HS-27A (cell line): Measurements from ENCODE around the gene CEP170B.
"Not testable (repeated sequence)": the region's sequence is repeated elsewhere in the genome, so short reads cannot be mapped to it uniquely, and the experiment has no call there.

Experiments used
- DNase-seq: peaks from one replicate; pipeline ENCODE4 v3.0.0-alpha.2; 2012; ENCODE audit warnings: low read depth, missing footprints

CEP170B gene

DNA sequence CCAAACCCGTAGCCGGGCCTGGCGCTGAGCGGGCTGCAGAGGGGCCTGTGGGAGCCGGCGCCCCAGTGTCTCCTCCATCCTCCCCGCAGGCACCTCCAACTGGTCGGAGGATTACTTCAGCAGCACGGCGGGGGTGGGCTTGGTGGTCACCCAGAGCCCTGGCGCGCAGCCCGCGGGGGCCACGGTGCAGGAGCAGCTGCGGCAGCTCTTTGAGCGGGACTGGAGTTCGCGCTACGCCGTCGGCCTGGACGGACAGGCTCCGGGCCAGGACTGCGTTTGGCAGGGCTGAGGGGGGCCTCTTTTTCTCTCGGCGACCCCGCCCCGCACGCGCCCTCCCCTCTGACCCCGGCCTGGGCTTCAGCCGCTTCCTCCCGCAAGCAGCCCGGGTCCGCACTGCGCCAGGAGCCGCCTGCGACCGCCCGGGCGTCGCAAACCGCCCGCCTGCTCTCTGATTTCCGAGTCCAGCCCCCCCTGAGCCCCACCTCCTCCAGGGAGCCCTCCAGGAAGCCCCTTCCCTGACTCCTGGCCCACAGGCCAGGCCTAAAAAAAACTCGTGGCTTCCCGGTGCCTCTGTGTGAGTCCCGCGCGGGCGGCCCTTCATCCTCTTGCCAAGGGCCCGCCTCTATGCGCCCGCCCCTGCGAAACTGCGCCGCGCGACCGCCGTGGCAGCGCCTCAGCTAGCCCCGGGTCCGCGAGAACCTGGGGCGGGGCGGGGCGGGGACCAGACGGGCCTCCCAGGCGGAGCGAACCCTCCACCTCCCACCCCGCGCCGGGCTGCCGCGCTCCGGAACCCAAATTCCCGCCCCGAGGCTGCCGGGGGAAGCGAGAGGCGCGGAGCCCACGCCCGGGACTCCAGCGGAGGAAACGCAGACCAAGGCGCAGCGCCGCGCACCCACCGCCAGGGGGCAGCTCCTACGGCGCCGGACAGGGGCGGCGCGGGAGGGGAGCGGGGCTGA is 67.9 kb downstream of the CEP170B start:
- DNase-seq = peak; percentile 50

GRCh38 chr14:104933746-104934733 is 69.0 kb downstream of the CEP170B start:
- no peak for DNase-seq

- no peak for DNase-seq
Measured at GRCh38 chr14:104935026-104935650, 70.1 kb downstream of the CEP170B start.

- DNase-seq = no peak
Measured at GRCh38 chr14:104935955-104936354, 70.9 kb downstream of the CEP170B start.

- DNase-seq = no peak
Measured at GRCh38 chr14:104936361-104937155, 71.5 kb downstream of the CEP170B start.

- DNase-seq = no peak
Measured at GRCh38 chr14:104937161-104937560, 72.1 kb downstream of the CEP170B start.

GRCh38 chr14:104937694-104938365 is 72.8 kb downstream of the CEP170B start:
- DNase-seq = no peak

DNA sequence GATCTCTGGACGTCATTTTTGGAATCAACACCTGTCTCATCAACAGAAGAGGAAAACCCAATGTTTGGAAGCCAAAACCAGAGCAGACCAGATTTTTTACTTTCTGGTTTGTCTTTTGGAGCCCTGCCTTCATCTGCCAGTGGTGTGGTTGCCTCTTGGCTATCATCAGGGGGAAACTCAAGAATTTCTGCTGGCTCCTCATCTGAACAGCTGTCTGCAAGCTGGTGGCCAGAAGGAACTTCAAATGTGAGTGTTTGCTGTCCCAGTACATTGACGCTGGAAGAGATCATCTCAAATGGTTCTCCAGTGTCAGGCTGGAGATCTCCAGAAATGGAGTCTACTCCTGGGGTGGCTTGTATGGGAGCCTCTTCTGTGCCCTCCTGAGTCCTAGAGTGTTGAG is 73.4 kb downstream of the CEP170B start:
- DNase-seq = no peak

- no peak for DNase-seq
Measured at GRCh38 chr14:104938960-104939359, 73.9 kb downstream of the CEP170B start.

DNA sequence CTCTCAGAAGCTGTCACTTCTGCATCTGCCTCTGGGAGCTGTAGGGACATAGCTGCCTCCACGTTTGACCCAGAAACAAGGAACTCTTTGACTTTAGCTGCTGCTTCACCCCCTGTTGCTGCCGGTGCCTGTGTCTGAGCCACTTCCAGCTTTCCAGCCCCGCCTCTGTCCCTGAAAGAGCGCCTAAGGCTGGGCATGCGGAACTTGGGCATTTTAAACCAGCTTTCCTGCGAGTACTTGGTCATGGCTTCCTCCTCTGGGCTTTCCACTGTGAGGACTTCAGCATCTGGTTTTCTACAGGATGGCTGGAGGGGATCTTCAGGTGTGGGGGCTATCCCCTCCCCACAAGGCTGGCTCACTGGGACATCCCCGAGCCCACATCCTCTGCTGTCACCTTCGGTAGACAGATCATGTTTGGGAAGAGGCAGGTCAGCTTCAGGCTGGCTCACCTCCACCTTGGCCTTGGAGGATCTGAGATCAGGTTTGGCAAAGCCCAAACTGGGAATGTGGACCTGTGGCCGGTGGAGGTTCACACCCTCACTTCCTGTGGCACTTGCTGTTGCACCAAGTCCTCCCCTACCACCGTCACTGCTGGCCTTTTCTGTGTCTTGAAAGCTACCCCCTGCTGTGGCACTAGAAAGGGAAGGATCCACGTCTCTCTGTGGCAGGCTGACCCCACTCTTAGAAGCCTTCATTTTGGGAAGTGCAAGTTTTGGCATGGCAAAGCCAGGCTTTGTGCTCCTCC is 74.8 kb downstream of the CEP170B start:
- DNase-seq = no peak

DNA sequence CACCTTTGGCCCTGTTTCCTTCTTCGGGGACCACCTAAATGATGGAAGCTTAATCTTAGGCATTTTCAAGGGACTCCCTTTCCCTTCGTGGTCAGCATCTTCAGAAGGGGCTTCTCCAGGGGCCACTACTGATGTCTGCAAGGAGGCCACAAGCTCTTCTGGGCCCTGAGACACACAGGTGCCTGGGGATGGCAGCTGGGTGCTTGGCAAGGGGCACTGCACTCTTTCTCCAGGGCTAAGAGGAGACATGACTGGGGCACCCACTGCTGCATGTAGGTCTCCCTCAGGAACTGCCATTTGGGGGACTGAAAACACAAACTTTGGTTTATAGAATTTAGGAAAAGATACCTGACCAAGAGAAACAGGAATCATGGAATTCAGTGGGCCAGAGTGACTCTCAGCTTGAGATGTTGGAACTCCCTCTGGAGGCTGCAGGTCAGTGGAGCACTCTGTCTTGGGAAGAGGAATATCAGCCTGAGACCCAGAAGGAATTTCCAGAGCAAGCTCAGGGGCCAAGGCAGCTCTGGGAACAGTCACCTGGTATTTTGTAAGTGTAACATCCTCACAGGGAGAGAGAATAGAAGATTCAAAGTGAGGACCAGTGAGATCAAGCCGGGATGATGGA is 75.6 kb downstream of the CEP170B start:
- no peak for DNase-seq

DNA sequence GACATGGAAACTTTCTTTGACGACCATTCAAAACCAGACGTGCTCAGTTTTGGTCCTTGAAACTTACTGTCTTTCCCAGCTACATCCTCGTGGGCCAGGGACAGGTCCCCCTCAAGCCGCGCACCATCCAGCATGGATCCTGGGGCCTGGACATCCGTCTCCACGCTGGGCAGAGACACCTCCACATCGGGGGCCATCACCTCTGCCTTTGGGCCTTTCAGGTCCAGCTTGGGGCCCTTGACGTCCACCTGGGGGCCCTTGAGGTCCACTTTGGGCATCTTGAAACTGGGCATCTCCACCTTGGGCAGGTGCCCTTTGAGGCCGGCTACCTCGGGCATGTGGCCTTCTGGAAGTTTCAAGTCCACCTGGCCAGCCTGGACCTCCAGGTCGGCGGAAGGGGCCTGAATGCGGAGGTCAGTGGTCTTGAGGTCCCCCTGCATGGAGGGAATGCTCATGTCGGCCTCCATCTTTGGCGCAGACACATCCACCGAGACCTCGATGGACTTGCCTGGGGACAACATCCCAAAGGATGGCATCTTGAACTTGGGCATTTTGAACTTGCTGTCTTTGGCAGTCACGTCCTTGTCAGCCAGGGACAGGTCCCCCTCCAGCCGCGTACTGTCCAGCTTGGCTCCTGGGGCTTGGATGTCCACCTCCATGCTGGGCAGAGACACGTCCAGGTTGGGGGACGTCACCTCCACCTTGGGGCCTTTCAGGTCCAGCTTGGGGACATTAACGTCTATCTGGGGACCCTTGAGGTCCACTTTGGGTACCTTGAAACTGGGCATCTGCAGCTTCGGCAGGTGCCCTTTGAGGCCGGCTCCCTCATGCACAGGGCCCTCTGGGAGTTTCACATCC is 76.7 kb downstream of the CEP170B start:
- DNase-seq = no peak

DNA sequence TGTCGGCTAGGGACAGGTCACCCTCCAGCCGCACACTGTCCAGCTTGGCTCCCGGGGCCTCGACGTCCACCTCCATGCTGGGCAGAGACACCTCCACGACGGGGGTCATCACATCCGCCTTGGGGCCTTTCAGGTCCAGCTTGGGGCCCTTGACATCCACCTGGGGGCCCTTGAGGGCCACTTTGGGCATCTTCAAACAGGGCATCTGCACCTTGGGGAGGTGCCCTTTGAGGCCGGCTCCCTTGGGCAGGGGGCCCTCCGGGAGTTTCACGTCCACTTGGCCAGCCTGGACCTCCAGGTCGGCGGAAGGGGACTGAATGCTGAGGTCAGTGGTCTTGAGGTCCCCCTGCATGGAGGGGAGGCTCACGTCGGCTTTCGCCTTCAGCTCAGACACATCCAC is 77.5 kb downstream of the CEP170B start:
- no peak for DNase-seq

GRCh38 chr14:104943216-104944015 is 78.3 kb downstream of the CEP170B start:
- DNase-seq = not testable (repeated sequence)

GRCh38 chr14:104944016-104944308 is 78.9 kb downstream of the CEP170B start:
- not testable (repeated sequence) for DNase-seq

DNA sequence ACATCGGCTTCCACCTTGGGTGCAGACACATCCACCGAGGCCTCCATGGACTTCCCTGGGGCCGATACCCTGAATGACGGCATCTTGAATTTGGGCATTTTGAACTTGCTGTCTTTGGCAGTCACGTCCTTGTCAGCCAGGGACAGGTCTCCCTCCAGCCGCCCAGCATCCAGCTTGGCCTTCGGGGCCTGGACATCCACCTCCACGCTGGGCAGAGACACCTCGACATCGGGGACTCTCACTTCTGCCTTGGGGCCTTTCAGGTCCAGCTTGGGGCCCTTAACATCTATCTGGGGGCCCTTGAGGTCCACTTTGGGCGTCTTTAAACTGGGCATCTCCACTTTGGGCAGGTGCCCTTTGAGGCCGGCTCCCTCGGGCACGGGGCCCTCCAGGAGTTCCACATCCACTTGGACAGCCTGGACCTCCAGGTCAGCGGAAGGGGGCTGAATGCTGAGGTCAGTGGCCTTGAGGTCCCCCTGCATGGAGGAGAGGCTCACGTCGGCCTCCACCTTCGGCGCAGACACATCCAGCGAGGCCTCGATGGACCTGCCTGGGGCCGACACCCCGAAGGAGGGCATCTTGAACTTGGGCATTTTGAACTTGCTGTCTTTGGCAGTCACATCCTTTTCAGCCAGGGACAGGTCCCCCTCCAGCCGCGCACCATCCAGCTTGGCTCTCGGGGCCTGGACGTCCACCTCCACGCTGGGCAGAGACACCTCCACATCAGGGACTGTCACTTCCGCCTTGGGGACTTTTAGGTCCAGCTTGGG is 79.6 kb downstream of the CEP170B start:
- not testable (repeated sequence) for DNase-seq

GRCh38 chr14:104945266-104945665 is 80.2 kb downstream of the CEP170B start:
- not testable (repeated sequence) for DNase-seq
